RWPE1 (cell line): ENCODE measurements around the gene MRPS16.
"Not testable (repeated sequence)": the region's sequence is repeated elsewhere in the genome, so short reads cannot be mapped to it uniquely, and the experiment has no call there.

ENCODE experiments used
- CTCF ChIA-PET: fragments of 350-600 bp; sonication (Branson Sonifier 250); formaldehyde crosslinking; extraction: SDS; loops from one replicate; lab custom pipeline; 2021; lab: Yijun Ruan, JAX
- POLR2A ChIA-PET: fragments of 400-600 bp; formaldehyde crosslinking; extraction: SDS; loops from one replicate; lab custom pipeline; 2020; ENCODE audit warnings: antibody characterized with exemption; ENCODE audit not compliant: low non-redundant PET; lab: Yijun Ruan, JAX
- DNase-seq: peaks from one replicate; pipeline ENCODE4 v3.0.0; 2012; ENCODE audit warnings: low spot score
- H3K27ac ChIP-seq: fragments of 450-650 bp; 2 replicates; pipeline ENCODE4 v1.5.1; 2017
- CTCF ChIP-seq: fragments of 450-650 bp; conservative IDR thresholded peaks from 2 replicates; pipeline ENCODE4 v1.5.1; 2017; ENCODE audit warnings: low read depth, mild to moderate bottlenecking

MRPS16 gene

DNA sequence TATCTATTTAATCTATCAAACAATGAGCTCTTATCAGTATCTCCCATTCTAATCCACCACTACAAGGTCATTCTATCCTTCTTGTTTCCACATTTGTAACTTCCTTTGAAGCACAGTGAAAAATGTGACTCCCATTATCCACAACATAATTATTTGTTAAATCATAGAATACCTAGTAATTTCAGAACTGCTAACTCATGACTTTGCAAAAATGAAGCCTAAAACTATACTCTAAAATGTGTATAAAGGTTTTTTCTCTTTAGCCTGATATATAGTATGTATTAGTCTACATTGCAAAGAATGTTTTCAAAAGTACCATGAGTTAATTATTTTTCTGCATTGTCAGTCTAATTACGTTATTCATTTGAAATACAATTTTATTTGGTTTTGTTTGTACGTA is 12.0 kb upstream of the MRPS16 start:
- ChIA-PET POLR2A (no interaction called here), CTCF (interaction anchor here (0.6 to 1.4 kb wide), 6 partner anchors 11 to 379 kb away, joined by 3 to 6 read pairs (median 4); no protein-coding TSS in a partner anchor)
- DNase-seq: no peak
- no peak for TF ChIP-seq CTCF
- H3K27ac ChIP-seq: no peak overlapping the region

DNA sequence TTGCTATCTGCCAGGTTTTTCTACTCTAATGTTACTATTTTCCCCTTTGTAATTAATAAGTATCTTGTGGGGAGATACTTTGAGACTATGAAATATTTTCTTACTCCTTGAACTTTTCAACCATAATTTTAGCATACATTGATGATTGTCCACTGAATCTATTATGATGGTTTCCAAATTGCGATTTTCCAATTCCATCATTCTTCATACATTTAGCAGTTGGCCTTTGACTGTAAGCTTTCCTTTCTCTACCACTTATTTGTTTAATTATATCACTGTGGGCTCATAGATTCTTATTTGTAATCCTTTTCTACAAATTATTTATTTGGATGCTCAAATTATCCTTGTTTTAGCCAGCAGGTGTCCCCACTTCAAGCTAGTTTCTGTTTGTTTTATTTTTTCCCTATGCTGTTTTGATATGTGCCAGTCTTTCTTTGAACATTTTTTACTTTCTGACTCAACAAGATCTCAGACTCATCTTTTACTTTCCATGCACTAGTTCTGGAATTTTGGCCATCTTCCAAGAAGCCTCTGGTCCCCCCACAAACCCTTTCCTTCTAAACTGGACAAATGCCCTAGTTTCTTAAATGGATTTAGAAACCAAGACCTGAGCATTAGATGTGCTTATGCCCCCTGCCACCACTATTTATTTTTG is 11.4 kb upstream of the MRPS16 start:
- H3K27ac ChIP-seq: no peak overlapping the region
- CTCF ChIA-PET: interaction anchor here (0.6 to 1.4 kb wide), 8 partner anchors 11 to 380 kb away, joined by 3 to 6 read pairs (median 4); no protein-coding TSS in a partner anchor
- POLR2A ChIA-PET: interaction anchor here (1.7 kb wide), 1 partner anchor 10 kb away, joined by 5 read pairs; no protein-coding TSS in a partner anchor
- TF ChIP-seq CTCF: peak; percentile 69
- DNase-seq: no peak

- CTCF ChIA-PET: interaction anchor here (0.6 kb wide), 3 partner anchors 15 to 196 kb away, joined by 3 to 4 read pairs (median 3); no protein-coding TSS in a partner anchor
- POLR2A ChIA-PET: interaction anchor here (1.7 kb wide), 1 partner anchor 10 kb away, joined by 5 read pairs; no protein-coding TSS in a partner anchor
- DNase-seq: no peak
- TF ChIP-seq CTCF: no peak
- peak overlapping the region; percentile 63 for H3K27ac ChIP-seq
Observed at GRCh38 chr10:73262880-73263555, 10.6 kb upstream of the MRPS16 start.

DNA sequence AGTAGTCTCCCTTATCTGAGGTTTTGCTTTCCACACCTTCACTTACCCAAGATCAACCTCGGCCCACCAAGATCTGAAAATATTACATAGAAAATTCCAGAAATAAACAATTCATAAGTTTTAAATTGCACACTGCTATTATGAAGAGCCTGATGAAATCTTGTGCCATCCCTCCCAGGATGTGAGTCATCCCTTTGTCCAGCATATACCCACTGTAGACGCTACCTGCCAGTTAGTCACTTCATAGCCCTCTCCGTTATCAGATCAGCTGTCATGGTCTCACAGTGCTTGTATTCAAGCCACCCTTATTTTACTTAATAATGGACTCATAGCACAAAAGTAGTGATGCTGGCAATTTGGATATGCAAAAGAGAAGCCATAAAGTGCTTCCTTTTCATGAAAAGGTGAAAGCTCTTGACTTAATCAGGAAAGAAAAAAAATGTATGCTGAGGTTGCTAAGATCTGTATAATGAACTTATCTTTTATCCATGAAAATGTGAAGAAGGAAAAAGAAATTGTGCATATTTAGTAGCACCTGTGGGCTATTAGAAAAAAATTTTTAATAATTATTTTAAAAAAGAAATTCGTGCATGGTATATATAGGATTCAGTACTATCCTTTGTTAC is 9.8 kb upstream of the MRPS16 start:
- ChIA-PET CTCF (interaction anchor here (0.7 kb wide), 1 partner anchor 689 kb away, joined by 6 read pairs; no protein-coding TSS in a partner anchor), POLR2A (interaction anchor here (1.7 kb wide), 1 partner anchor 9 kb away, joined by 5 read pairs; no protein-coding TSS in a partner anchor)
- DNase-seq: peak; percentile 89
- H3K27ac ChIP-seq: no peak overlapping the region
- no peak for TF ChIP-seq CTCF

DNA sequence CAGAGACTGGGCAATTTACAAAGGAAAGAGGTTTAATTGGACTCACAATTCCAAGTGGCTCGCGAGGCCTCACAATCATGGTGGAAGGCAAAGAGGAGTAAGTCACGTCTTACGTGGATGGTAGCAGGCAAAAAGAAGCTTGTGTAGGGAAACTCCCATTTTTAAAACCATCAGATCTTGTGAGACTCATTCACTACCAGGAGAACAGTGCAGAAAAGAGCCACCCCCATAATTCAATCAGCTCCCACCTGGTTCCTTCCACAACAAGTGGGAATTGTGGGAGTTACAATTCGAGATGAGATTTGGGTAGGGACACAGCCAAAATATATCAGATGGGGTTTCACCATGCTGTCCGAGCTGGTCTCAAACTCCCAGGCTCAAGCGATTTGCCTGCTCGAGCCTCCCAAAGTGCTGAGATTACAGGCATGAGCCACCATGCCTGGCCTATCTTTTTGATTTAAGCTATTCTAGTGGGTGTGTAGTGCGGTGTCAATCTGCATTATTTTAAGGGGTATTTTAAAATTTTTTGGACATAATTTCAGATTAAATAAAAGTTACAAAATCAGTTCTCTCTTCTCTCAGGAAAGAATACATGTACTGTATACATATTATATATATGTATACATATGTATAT is 9.0 kb upstream of the MRPS16 start:
- ChIA-PET POLR2A (no interaction called here), CTCF (interaction anchor here (0.7 kb wide), 1 partner anchor 70 kb away, joined by 3 read pairs; no protein-coding TSS in a partner anchor)

GRCh38 chr10:73258612-73259011 is 6.2 kb upstream of the MRPS16 start:
- POLR2A ChIA-PET, H3K27ac ChIP-seq, CTCF ChIA-PET, DNase-seq: not testable (repeated sequence)

More for the DNA sequence above, 9.0 kb upstream of the MRPS16 start:
- no peak for TF ChIP-seq CTCF
- DNase-seq: no peak
- H3K27ac ChIP-seq: peak overlapping the region; percentile 80
